Bone marrow (tissue), 2 donors: Measurements from ENCODE around the gene TMPRSS4.

ENCODE experiments used
- DNase-seq, 2 donors: peaks; one replicate each; lab custom pipeline; 2025; lab: John Stamatoyannopoulos, UW

Gene TMPRSS4, protein sequence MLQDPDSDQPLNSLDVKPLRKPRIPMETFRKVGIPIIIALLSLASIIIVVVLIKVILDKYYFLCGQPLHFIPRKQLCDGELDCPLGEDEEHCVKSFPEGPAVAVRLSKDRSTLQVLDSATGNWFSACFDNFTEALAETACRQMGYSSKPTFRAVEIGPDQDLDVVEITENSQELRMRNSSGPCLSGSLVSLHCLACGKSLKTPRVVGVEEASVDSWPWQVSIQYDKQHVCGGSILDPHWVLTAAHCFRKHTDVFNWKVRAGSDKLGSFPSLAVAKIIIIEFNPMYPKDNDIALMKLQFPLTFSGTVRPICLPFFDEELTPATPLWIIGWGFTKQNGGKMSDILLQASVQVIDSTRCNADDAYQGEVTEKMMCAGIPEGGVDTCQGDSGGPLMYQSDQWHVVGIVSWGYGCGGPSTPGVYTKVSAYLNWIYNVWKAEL

DNA sequence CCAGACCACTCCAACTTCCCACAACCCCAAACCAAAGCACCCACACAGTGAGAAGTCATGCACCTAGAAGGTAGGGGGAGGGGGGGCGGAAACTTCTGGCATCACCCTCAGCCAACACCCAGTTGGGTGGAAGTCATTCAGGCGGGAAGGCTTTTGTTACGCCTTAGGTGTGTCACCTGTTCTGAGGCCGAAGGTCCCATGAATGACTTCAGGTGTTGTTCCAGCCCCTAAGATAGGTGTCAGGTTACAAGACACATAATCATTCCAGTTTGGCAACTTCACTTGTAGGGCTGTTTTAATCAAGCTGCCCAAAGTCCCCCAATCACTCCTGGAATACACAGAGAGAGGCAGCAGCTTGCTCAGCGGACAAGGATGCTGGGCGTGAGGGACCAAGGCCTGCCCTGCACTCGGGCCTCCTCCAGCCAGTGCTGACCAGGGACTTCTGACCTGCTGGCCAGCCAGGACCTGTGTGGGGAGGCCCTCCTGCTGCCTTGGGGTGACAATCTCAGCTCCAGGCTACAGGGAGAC is at the start of gene TMPRSS4:
Gene TMPRSS4, plus strand, starts transcription at position 325 of the 528 bp plus-strand sequence. CDS start 225 bp downstream, outside the sequence.
- no peak for DNase-seq

DNA sequence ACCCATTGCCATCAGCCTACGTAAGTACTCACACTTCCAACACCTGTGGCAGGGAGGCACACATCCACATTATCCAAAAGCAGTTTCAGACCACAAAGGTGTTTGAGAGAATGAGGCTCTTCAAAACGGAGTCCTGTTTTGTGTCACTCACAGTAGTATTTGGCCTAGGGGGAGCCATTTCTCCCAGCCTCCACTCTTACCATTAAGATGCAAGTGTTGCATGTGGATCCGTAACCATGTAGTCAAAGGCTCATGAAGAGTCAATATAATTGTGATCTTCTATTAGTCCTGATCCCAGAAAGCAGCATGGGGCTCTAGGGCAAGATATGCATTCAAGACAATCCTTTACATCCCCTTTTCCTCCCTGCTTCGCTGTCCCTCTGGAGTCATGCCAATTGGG is 49.2 kb upstream of the TMPRSS4 start:
- no peak for DNase-seq

DNA sequence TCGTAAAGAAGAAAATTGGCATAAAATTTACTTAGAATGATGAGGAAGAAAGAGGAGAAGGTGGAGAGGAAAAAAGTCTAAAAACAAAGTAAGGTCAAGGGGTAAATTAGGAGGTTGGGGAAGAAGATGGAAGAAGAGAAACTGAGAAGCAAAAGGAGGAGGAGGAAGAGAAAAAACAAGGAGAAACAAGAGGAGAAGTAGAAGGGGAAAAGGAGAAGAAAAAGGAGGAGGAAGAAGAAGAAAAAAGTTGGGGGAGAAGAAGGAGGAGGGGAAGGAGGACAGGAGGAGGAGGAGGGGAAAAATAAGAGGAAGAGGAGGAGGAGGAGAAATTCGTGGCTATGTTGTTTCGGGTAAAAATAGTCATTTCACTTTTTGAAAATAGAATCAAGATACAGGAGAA is 48.3 kb upstream of the TMPRSS4 start:
- no peak for DNase-seq

DNA sequence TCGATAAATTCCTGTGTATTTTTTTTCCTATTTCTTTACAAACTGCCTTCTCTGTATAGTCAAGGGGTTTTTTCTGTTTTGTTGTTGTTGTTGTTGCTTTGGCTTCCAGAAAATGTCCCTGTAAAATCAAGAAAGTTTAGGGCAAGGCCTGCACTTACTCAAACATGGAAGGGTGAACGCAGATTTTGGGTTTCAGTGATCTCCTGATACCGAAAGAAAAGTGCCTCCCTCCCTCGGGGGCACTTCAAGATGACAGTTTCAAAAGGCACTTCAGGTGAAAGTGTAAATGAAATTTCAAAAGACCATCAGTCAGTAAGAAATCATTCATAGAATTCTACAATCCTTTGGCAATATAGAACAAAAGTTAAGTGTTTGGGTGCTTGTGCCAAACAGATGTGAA is 43.4 kb upstream of the TMPRSS4 start:
- DNase-seq = no peak

DNA sequence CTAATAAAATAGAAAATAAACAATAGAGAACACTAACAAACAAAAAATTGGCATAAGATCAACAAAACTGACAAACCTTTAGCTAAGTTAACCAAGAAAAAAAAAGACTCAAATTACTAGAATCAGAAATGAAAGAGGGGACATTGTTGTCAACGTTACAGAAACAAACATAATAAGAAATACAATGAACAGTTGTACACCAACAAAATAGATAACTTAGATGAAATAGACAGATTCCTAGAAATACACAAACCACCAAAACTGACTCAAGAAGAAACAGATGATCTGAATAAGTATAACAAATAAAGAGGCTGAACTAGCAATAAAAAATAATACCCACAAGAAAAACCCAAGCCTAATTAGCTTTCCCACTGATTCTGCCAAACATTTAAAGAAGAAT is 34.7 kb upstream of the TMPRSS4 start:
- no peak for DNase-seq

DNA sequence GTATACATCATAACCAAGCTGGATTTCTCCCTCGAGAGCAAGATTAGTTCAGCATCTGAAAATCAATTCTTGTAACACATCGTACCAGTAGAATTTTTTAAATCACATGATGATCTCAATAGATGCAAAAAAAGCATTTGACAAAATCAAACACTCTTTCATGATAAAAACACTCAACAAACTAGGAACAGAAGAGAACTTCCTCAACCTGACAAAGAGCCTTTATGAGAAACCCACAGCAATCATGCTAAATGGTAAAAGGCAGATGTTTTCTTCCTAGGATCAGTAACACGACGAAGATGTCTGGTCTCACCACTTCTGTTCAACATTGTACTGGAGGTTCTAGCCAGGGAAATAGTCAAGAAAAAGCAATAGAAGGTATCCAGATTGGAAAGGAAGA is 34.1 kb upstream of the TMPRSS4 start:
- DNase-seq = peak in 1 of 2 donors; percentile 15

DNA sequence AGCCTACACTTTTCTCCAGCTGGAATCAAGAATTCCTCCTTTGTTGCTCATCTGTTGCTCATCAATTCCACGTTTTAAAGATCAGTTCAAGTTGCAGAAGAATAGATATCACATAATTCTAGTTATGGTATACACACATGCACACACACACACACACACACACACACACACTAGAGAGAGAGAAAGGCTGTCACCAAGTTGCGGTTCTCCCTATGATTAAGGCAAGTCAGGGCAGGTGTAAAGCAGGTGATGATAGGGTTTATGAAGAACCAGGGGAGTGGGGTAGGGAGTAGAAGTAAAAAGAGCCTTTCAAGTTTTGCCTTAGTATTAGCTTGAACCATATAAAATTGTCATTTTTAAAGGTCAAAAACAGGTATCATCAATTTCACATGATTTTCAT is 31.7 kb upstream of the TMPRSS4 start:
- DNase-seq = no peak

DNA sequence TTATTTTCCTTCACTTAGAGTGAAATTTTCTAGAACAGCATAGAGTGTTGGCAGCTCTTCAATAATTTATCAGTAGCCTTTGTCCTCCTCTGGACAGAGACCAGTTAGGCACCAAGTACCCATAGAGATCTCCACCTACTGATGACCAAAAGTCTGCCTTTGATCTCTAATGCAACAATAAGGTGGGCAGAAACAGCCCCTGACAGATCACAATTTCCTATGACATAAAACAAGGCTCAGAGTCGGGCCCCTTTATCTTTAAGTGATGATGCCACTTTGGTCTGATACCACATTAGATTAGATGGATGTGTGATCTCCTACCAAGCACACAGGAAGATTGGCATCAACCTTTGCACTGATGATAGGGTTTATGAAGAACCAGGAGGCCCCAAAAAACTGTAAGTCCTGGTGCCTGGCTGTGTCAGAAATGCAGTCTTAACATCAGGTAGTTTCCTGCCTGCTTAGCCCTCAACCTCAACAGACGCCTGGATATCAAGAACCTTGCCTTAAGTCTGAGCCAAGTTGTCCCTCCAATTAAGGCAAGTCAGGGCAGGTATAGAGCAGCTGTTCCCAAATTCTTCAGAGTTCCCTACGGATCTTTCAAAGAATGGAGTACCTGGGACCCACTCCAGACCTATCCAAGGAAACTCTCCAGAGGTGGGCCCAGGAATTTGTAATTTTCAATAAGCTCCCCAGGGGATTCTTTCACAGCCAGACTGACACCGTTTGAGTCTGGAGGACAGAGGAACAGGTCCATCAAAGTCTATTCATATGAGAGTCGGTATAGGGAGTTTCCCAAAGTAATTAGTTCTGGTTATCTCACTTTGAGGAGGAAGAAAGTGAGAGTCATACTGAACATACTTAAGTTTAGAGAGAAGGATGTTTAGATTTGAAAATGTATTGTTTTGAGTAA is 30.6 kb upstream of the TMPRSS4 start:
- DNase-seq = no peak

DNA sequence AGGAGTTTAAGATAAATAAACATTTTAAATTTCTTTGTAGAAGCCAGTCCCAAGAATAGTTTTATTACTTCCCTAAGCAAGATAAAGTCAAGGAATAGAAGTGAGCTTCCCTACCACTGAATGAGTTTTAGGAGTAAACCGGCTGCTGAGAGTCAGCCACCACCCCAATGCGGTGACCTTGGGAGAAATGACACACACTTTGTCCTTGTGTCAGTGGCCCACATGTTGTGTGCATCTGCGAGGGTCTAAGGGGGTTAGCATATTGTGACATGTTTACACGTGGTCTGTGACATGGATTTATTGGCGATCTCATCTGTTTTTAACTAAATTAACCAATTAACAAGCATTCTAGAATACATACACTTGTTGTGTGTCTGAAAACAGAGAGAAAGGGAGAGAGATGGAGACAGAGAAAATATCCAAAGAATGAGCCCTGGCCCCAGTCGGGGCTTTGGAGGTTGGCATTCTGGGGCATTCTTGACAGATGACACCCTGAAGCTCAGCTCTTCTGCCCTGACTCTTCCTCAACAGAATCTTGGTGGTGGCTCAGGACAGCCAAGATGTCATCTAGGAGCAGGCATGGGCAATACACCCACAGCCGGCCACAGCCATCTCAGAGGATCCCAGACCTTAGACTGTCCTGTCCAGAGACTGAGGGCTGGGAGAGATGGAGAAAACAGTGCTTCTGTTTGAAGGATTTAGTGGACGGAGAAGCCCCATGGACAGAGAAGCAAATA is 29.7 kb upstream of the TMPRSS4 start:
- DNase-seq = no peak

DNA sequence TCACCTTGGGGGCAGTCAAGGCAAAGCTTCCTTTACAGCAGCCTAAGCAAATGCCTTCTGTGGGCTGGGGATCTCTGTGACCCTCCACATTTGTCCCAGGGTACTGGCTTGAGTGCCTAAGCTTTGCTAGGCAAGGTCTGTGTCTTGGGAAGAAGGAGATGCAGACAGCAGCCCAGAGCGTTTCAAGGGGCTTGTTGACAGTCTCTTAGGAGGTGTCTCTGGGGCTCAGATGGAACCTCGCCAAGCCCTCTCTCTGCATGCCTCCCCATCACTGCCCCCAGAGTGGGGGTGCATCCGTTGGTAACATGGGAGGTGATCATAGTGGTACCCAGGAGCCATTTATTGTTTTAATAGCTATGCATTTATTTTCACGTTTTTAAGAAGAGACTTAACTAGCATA is 29.1 kb upstream of the TMPRSS4 start:
- no peak for DNase-seq

DNA sequence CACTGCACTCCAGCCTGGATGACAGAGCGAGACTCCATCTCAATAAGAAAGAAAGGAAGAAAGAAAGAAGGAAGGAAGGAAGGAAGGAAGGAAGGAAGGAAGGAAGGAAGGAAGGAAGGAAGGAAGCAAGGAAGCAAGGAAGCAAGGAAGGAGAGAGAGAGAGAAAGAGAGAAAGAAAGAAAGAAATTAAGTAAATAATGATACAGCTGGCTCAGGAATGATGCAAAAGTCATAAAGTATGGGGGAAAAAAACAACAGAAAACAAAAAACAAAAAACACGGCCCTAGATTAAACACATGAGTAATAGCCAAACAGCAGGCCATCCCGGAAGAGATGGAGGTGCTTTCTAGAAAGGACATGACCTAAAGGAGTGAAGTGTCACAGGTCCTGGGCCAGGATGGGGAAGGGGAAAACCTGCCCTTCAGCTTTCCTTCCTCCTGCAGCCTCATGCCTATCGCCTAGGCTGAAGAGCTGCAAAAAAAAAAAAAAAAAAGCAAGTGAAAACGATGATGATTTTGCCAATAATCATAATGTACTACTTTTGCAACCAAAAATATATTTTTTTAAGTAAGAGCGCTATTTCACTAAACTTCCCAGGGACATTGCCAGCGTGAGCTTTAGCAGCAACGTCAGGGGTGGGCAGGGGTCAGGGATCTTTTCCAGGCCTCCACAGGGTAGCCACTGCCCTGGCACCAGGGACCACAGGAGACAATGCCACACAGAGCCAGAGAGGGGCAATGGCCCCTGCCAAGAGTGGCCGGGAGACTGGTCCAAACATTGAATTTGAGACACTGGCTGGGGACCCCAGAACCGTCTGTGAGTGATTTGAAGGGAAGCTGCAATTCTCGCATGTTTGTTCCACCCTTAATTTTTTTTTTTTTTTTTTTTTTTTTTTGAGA is 28.2 kb upstream of the TMPRSS4 start:
- DNase-seq = no peak

DNA sequence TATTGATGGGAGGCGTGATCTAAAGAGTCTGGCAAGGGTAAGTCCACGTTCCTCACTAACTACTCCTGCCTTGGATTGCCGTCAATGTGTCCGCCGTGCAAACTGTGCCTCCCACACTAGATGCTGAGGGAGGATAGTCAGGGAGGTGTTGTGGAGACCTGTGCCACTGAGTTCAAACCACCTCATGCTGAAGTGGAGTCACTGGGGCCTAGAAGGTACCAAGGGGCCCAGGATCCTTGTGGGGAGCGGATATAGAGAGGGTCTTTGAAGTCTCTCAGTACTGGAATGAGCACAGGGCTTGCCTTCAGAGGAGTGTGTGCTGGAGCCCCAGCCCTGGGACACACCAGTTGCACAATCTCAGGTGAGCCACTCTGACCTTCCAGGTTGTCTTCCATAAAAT is 27.1 kb upstream of the TMPRSS4 start:
- no peak for DNase-seq

DNA sequence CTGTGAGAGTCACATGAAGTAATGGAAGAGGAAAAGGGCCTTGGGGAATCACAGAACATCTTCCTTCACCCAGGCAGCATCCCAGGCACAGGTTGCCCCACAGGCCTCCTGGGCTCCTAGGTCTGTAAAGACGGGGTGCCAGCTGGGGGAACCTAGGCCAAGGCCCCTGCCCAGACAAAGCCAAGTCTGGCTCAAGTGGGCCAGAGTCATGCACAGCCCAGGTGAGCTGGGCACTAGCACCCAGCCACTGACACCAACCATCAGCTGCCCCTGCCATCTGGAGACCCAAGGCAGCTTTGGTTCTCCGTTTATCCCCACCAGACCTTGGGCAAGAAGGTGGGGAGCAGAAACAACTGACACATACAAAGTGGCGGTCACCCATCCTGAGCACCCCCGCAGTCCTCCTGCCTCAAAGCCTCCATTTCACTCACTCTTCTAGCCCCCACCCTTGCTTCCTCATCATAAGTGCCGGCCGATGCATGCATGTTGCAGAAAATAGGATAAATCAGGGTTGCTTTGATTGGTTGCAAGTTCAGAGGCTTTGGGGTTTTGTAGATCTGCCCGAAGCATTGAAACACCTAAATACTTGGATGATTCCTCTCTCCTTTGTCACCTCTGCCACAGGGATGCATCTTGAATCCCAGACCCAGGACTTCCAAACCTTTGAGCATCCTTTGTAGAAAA is 26.5 kb upstream of the TMPRSS4 start:
- DNase-seq = no peak

DNA sequence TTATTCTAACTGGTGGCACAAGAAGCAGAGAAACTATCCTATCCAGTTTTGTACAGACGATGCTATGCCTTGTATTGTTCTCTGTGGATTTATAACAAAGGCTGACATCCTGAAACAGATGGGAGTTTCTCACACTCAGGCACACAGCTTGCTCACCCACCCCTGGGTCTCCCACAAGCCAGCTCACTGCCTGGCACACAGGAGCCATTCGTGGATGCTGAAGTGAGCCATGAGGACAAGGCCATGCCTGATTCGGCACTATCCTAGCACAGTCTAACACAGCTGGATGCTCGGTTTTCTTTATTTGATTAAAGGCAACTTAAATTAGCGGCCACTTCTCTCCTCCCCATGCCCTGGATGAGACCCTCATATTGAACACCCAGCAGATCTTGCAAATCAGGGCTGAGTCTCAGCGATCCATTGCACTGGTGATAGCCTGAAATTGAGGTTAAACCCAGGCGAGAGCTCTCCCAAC is 25.7 kb upstream of the TMPRSS4 start:
- DNase-seq = no peak

DNA sequence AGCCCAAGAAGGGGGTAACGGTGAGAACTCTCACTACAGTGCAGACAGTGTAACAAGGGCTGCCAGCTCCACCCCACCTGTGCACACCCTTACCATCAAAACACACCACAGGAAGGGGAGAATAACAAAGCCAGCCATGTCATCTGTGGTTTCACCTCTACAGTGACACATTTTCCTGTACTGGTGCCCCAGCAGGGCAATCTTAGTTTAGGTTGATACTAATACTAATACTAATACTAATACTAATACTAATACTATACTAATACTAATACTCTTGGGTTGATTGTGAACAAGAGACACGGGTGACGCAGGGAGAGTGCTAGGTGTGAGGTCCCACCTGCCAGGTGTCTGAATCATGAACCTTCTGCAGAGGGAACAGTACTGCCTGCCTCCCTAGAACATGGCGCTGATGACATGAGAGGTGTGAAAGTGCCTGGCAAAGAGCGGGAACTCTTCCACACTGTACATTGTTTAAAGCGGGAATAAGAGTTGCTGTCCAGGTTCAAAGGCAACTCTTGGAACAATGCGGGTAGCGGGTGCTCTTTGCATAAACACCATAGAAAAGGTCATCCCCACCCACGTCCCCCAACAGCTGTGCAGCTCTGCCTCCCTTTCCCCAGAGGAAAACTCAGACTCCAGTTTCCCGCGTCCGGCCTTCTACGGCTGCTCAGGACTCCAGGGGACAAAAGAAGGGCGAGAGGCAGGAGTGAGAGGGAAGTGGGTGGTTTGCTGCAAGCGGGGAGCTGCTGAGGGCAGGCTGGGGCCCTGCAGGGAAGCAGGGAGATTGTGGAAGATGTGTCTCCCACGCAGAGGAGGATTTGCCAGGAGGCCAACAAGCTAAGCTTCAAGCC is 25.0 kb upstream of the TMPRSS4 start:
- no peak for DNase-seq

DNA sequence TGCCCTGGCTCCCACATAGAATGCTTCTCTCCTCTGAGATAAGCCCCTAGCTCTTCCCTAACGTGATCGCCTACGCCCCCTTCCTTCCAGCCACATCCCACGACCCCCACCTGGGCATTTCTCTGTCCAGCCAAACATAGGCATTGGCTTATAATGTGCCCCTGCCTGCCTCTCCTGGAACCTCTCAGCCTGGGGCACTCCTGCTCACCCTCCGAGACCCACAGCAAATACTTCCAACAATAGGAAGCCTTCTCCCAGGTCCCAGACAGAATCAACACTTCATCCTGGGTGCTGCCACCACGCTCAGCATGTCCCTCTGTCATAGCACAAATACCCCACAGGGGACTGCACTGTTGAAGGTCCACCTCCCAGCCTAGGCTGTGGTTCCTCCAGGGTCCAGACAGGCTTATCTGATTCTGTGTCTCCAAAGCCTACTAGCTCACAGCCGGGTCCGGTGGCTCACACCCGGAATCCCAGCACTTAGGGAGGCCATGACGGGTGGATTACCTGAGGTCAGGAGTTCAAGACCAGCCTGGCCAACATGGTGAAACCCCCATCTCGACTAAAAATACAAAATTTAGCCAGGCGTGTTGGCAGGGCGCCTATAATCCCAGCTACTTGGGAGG is 24.2 kb upstream of the TMPRSS4 start:
- no peak for DNase-seq

DNA sequence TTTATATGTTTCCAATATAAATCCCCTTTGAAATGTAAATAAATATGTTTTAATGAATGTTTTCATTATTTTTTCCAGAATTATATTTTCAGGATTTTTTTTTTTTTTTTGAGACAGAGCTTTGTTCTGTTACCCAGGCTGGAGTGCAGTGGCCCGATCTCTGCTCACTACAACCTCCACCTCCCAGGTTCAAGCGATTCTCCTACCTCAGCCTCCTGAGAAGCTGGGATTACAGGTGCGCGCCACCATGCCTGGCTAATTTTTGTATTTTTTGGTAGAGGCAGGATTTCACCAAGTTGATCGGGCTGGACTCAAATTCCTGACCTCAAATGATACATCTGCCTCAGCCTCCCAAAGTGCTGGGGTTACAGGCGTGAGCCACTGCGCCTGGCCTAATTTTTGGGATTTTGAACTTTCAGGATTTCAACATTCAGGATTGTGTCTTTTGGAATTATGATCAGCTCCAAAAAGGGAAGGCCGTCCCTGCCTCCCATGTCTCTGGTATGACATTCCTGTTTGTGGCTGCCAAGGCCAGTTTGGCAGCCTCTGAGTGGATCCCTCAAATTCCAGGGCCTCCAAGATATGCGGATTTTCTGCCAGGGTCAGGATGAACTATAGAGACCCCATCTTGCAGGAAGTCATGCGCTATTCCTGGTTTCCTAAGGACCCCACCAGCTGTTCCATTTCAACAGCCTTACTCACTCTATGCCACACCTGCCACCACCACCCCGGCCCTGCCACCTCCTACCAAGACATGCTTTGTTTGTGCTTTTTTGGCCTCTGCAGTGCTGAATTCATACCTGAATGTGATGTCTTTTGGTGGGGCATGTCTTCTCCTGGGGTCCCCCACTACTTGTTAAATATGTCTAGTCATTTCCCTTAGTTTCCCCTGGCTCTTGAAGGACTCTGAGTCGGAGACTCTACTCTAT is 21.9 kb upstream of the TMPRSS4 start:
- no peak for DNase-seq

DNA sequence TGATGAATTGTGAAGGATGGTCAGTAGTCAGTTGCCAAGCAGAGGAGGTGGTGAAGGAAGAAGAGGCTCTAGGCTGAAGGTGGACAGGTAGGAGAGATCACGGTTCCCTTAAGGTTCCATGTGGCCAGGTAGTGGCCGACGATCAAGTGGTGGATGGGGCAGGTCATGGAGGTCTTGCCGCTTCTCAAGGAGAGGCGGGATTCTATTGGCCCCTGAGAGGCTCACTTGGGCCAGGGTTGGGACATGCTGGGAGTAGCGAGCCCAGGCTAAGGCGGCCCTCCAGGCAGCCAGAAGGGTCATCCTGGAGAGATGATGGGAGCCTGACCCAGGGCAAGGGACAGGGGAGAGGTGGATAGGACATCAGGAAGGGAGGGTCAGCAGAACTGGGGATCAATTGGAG is 20.9 kb upstream of the TMPRSS4 start:
- no peak for DNase-seq
